CD14-positive monocyte (primary cell): ENCODE data around the gene LMTK2. TPM values are rescaled to one million over a fixed set of nuclear protein-coding genes. Genes with fewer than 3 reads are reported as not detected.
A peak's percentile ranks its signal among the peaks of the same experiment; 100 is the strongest.

Experiments used
- DNase-seq, 3 donors: peaks; one replicate each; pipeline ENCODE4 v3.0.0-alpha.2; 2011 to 2022
- H2AFZ ChIP-seq: 2 replicates; pipeline ENCODE4 v1.6.0; 2012; ENCODE audit warnings: mild to moderate bottlenecking, low read depth, low read length, inconsistent platforms; ENCODE audit not compliant: insufficient read depth, poor library complexity, severe bottlenecking
- H3K27ac ChIP-seq, 2 donors: 1 replicate in 1 of 2; 2 replicates in 1 of 2; pipeline ENCODE4 v1.5.1; 2012 to 2013; ENCODE audit warnings: low read length in 2 of 2, control low read depth in 1 of 2, inconsistent platforms in 1 of 2, low read depth in 1 of 2, mild to moderate bottlenecking in 1 of 2
- H3K27me3 ChIP-seq, 2 donors: one replicate each; pipeline versions ENCODE4 v1.6.0 to v1.6.1; 2011 to 2013; ENCODE audit warnings: low read length in 2 of 2; ENCODE audit not compliant: control insufficient read depth in 2 of 2, insufficient read depth in 2 of 2
- H3K36me3 ChIP-seq, 2 donors: replicated peaks in 1 of 2; 1 replicate in 1 of 2; 2 replicates in 1 of 2; pipeline versions ENCODE4 v1.5.1 to v1.6.1; 2012 to 2013; ENCODE audit warnings: low read length in 2 of 2, control low read depth in 1 of 2, inconsistent platforms in 1 of 2, mild to moderate bottlenecking in 1 of 2; ENCODE audit not compliant: insufficient read depth in 2 of 2, control insufficient read depth in 1 of 2
- H3K4me1 ChIP-seq, 2 donors: 1 replicate in 1 of 2; 2 replicates in 1 of 2; pipeline versions ENCODE4 v1.5.1 to v1.6.1; 2012 to 2013; ENCODE audit warnings: low read length in 2 of 2, control low read depth in 1 of 2, inconsistent platforms in 1 of 2, mild to moderate bottlenecking in 1 of 2, moderate library complexity in 1 of 2; ENCODE audit not compliant: insufficient read depth in 2 of 2, control insufficient read depth in 1 of 2
- H3K4me2 ChIP-seq: replicated peaks from 2 replicates; pipeline ENCODE3; 2012; ENCODE audit warnings: low read length, moderate library complexity, mild to moderate bottlenecking; ENCODE audit not compliant: poor library complexity, severe bottlenecking; ENCODE audit errors: extremely low read depth
- H3K4me3 ChIP-seq, 3 experiments: fragments of 200-600 bp in 1 of 3; sonication (generic) in 1 of 3; replicated peaks in 1 of 3; 1 replicate in 2 of 3; 2 replicates in 1 of 3; pipeline ENCODE4 v1.5.1; 2011 to 2013; ENCODE audit warnings: low read length in 3 of 3, mild to moderate bottlenecking in 3 of 3, control low read depth in 2 of 3, low read depth in 2 of 3, inconsistent platforms in 1 of 3, moderate library complexity in 1 of 3
- H3K79me2 ChIP-seq: 2 replicates; pipeline ENCODE4 v1.6.0; 2012; ENCODE audit warnings: mild to moderate bottlenecking, control low read depth, inconsistent platforms, low read length, moderate library complexity; ENCODE audit not compliant: insufficient read depth
- H3K9ac ChIP-seq: 2 replicates; pipeline ENCODE4 v1.6.0; 2017; ENCODE audit warnings: low read length, mild to moderate bottlenecking; ENCODE audit not compliant: insufficient read depth, poor library complexity, severe bottlenecking
- H3K9me3 ChIP-seq, 2 donors: replicated peaks in 1 of 2; 1 replicate in 1 of 2; 2 replicates in 1 of 2; pipeline versions ENCODE4 v1.5.1 to v1.6.1; 2012 to 2013; ENCODE audit warnings: low read length in 2 of 2, control low read depth in 1 of 2; ENCODE audit not compliant: control insufficient read depth in 1 of 2, insufficient read depth in 1 of 2
- H4K20me1 ChIP-seq: 2 replicates; pipeline ENCODE4 v1.6.0; 2012; ENCODE audit warnings: mild to moderate bottlenecking, low read length, control low read depth, moderate library complexity; ENCODE audit not compliant: insufficient read depth
- H3K27ac Mint-ChIP-seq, 7 donors: one replicate each; pipeline ENCODE4 v1.8.0; 2020; ENCODE audit warnings: mild to moderate bottlenecking in 7 of 7, mixed read lengths in 7 of 7, moderate library complexity in 6 of 7, inconsistent platforms in 2 of 7
- H3K27me3 Mint-ChIP-seq, 3 donors: one replicate each; pipeline ENCODE4 v1.8.0; 2021 to 2022; ENCODE audit warnings: low read depth in 3 of 3, mild to moderate bottlenecking in 3 of 3, mixed read lengths in 3 of 3, moderate library complexity in 3 of 3, inconsistent platforms in 1 of 3
- H3K36me3 Mint-ChIP-seq, 2 donors: one replicate each; pipeline ENCODE4 v1.8.0; 2020; ENCODE audit warnings: mixed read lengths in 2 of 2, inconsistent platforms in 1 of 2, mild to moderate bottlenecking in 1 of 2
- H3K4me1 Mint-ChIP-seq: one replicate; pipeline ENCODE4 v1.8.0; 2020; ENCODE audit warnings: mild to moderate bottlenecking, mixed read lengths
- H3K4me3 Mint-ChIP-seq, 2 donors: one replicate each; pipeline ENCODE4 v1.8.0; 2020; ENCODE audit warnings: mild to moderate bottlenecking in 2 of 2, mixed read lengths in 2 of 2, moderate library complexity in 1 of 2
- H3K9me3 Mint-ChIP-seq, 7 donors: one replicate each; pipeline ENCODE4 v1.8.0; 2020 to 2022; ENCODE audit warnings: mixed read lengths in 7 of 7, mild to moderate bottlenecking in 6 of 7, moderate library complexity in 6 of 7, inconsistent platforms in 2 of 7
- CTCF ChIP-seq: fragments of 200-600 bp; IDR thresholded peaks from one replicate; pipeline ENCODE4 v1.8.0; 2022; ENCODE audit warnings: antibody characterized with exemption, mild to moderate bottlenecking
- WGBS: methylation state at CpG from one replicate; pipeline ENCODE4 v1.1.5; 2013; ENCODE audit warnings: missing lambda C conversion rate; ENCODE audit not compliant: insufficient coverage; 5-methylcytosine and 5-hydroxymethylcytosine counted together
- intact Hi-C, 2 donors: fragments of 100-400 bp; cut with micrococcal nuclease; formaldehyde crosslinking; loops; one replicate each; pipeline versions ENCODE4 v1.15.0 to v1.15.1; 2023
- polyA plus RNA-seq, 3 donors: library from polyadenylated mRNA; depleted of rRNA in 1 of 3; unstranded in 2 of 3; stranded (reverse) in 1 of 3; fragments of 300-500 nt in 2 of 3; fragments of >200 nt in 1 of 3; fragmentation: Illumina TruSeq in 2 of 3; gene quantifications; 1 replicate in 2 of 3; 2 replicates in 1 of 3; pipeline ENCODE4 v1.2.3, GENCODE V29; 2012 to 2021

Gene LMTK2
- polyA plus RNA-seq, 3 donors, result 1.7 to 9.2 (median 1.8) TPM

DNA sequence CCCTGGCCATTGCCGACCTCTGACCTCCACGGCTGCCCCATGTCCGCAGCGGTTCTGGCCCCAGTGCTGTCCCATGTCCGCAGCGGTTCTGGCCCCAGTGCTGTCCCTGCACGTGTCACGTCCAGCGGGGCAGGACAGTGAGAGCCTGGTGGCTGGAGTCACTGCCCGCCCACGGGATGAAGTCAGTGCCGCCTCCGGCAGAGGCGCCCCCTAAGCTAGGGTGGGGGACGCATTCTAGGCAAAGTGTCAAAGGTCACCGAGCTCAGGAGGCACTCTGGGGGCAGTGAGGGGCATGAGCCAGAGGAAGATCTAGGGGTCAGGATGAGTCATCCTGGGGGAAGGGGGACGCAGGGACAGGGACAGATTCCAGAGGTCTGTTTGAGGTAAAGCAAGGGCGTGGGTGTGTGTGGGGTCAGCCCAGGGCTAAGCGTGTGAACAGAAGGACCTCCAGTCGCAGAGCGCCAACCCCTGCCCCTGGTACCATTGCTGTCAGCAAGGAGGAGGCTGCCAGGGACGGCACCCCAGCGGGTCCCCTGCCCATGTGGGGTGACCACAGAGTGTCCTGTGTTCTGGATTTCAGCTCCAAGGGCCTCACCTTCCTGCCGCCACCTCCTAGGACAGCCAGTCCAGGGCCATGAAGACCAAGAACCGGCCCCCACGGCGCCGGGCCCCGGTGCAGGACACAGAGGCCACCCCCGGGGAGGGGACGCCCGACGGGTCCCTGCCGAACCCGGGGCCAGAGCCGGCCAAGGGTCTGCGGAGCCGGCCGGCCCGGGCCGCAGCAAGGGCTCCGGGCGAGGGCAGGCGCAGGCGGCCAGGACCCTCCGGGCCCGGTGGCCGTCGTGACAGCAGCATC lies 105.2 kb downstream of the LMTK2 start:
- H3K4me1 Mint-ChIP-seq, result peaks cover 4% of the 10 kb centered on the region
- TF ChIP-seq CTCF, result no peak
- WGBS, result 87% methylated on average over 31 of the region's 49 CpGs
- peaks cover 19 to 35% (median 23%) of the 10 kb centered on the region in 3 donors for H3K27me3 Mint-ChIP-seq
- H3K36me3 Mint-ChIP-seq, result peaks cover 31 to 34% of the 10 kb centered on the region in 2 donors
- Histone ChIP-seq H3K36me3 (peaks cover 14 to 24% of the 10 kb centered on the region in 2 donors), H3K9ac (no peak overlapping the region), H4K20me1 (peaks cover 4% of the 10 kb centered on the region), H2AFZ (no peak overlapping the region), H3K9me3 (no peaks in the 10 kb centered on the region), H3K79me2 (no peaks in the 10 kb centered on the region), H3K4me2 (no peak overlapping the region), H3K4me1 (no peaks in the 10 kb centered on the region), H3K4me3 (no peak overlapping the region), H3K27ac (no peak overlapping the region), H3K27me3 (peaks cover 0 to 26% of the 10 kb centered on the region in 2 donors)
- peak overlapping the region in 1 of 7 donors; percentile 26 for H3K27ac Mint-ChIP-seq
- no peak for DNase-seq
- peaks cover 0 to 11% (median 5%) of the 10 kb centered on the region in 7 donors for H3K9me3 Mint-ChIP-seq
- H3K4me3 Mint-ChIP-seq, result peak overlapping the region in 1 of 2 donors; percentile 52
- intact Hi-C loops, result no loop called here

- Histone ChIP-seq H3K79me2 (no peaks in the 10 kb centered on the region), H3K9ac (no peak overlapping the region), H3K36me3 (peaks cover 21 to 25% of the 10 kb centered on the region in 2 donors), H2AFZ (no peak overlapping the region), H3K27ac (no peak overlapping the region), H3K4me3 (no peak overlapping the region), H3K27me3 (peaks cover 0 to 26% of the 10 kb centered on the region in 2 donors), H3K9me3 (no peaks in the 10 kb centered on the region), H3K4me2 (no peak overlapping the region), H3K4me1 (no peaks in the 10 kb centered on the region), H4K20me1 (peaks cover 8% of the 10 kb centered on the region)
- H3K4me1 Mint-ChIP-seq, result peaks cover 4% of the 10 kb centered on the region
- no peak overlapping the region for H3K27ac Mint-ChIP-seq
- H3K9me3 Mint-ChIP-seq, result peaks cover 0 to 11% (median 5%) of the 10 kb centered on the region in 7 donors
- no peak for TF ChIP-seq CTCF
- intact Hi-C loops, result no loop called here
- H3K4me3 Mint-ChIP-seq, result no peak overlapping the region
- 93% methylated on average over 28 of the region's 30 CpGs for WGBS
- DNase-seq, result no peak
- H3K27me3 Mint-ChIP-seq, result peaks cover 19 to 35% (median 23%) of the 10 kb centered on the region in 3 donors
- H3K36me3 Mint-ChIP-seq, result peaks cover 29% of the 10 kb centered on the region in 2 donors
Observed at GRCh38 chr7:98212532-98213041, 105.9 kb downstream of the LMTK2 start.
